Epithelial cell of umbilical artery (primary cell): ENCODE measurements around the gene STK4. TPM values are rescaled to one million over a fixed set of nuclear protein-coding genes. Genes with fewer than 3 reads are reported as not detected.

ENCODE experiments used
- total RNA-seq: library from RNA; depleted of rRNA; stranded (reverse); fragments of >200 nt; gene quantifications from 2 replicates; pipeline ENCODE4 v1.2.3, GENCODE V29; 2014

Gene STK4
- total RNA-seq = 24.0 and 34.8 TPM in 2 replicates

DNA sequence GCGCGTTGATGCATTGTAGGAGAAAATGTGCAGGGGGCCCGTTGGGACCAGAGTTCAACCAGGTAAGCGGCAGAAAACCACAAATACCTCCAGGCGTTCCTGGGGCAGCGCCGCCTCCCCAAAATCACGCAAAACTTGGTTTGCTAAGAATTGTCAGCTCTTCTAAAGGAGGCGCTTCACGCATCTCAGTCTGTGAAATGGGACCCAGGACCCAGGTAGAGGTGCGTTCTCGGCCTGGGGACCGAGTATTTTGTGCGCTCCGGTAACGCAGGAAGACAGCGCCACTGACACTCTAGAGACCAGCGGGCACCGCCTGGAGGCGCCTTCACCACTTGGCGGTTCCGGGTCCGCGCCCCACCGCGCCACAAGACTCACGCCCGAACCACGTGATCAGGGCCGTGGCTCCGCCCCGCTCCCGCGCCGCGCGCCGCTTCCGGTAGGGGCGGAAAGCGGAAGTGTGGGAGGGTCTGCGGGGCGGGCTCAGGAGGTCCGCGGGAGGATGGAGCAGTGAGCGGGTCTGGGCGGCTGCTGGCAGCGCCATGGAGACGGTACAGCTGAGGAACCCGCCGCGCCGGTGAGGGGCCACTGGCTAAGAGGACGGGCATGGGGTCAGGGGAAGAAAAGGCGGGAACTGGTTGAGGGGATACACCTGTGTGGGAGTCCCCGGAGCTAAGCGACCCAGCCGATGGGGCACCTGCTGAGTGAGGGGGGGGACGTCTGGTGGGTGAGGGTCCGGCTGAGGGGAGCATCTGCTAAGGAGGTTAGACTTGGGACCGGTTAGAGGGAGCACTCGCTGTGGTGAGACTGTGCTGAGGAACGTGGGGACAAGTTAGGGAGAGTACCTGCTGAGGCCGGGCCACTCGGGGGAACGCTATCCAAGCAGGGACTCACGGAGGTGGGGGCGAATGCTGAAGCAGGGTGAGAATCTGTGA lies at the start of gene STK4:
Gene STK4, plus strand, starts transcription at position 483 of the 932 bp plus-strand sequence. Its CDS starts 57 bp downstream, at position 540.

DNA sequence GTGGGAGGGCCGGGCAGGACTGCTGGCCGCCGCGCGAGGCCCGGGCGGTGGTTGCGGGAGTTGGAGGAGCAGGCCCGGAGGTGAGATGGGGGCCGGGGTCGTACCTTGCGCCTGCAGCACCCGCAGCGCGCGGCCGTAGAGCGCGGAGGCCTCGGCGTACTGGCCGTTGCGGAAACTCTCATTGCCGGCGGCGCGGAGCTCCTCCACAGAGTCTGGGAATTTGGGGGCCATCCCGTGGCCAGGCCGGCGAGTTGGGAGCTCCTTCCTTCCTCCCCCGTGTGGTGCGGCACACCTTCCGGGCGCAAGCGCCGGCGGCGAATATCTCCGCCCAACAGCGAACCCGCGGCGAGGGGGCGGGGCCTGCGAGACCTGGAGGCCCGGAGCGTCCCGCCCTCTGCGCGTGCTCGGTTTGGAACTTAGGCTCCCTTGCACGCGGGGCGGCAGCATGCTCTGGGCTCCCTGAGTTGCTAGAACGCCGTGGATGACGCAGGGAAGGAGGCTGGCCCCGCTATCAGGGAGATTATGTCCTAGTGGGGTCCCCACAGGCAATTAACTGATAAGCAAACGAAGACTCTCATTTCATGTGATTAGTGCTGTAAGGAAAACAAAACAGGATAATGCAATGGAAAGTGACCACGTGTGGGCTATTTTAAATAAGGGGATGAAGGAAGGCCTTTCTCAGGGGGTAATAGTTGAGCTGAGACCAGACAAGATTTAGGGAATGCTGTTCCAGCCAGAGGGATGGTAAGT lies 6.0 kb upstream of the STK4 start, which contains the start of gene TOMM34:
Gene TOMM34, minus strand, starts transcription at position 295 of the 750 bp plus-strand sequence. Its CDS starts 64 bp downstream, at position 231.

DNA sequence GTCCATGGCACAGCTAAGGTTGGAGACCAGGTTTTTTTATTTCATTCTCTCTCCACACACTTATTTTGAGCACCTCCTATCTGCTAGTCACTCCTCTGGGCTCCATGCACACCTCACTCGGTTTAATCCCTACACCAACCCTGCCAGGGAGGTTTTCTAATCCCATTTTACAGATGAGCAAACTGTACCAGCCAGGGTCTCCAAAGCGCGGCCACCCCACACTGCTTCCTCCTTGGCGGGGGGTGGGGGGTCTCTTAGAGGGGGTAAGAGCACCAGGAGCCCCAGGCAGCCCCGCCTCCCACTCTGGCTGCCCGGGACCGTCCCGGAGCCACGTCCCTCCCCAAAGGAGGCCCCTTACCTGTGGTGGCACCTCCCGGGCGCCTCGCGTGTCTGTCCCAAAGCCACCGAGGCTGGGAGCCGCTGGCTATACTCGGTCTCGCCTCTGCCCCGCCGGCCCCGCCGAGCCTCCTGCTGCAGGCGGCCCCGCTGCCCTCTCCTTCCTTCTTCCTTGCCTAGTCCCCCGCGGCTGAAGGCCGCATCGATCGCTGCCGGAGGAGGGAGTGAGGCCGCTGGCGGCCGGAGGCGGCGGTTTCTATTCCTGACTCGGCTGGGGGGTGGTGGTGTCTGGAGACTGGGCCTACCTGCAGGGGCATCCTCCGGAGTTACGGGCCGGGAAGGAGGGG lies 134.4 kb downstream of the STK4 start, which contains the start of gene KCNS1:
Gene KCNS1, minus strand, starts transcription at position 565 of the 683 bp plus-strand sequence. CDS start 1,891 bp downstream, outside the sequence.

DNA sequence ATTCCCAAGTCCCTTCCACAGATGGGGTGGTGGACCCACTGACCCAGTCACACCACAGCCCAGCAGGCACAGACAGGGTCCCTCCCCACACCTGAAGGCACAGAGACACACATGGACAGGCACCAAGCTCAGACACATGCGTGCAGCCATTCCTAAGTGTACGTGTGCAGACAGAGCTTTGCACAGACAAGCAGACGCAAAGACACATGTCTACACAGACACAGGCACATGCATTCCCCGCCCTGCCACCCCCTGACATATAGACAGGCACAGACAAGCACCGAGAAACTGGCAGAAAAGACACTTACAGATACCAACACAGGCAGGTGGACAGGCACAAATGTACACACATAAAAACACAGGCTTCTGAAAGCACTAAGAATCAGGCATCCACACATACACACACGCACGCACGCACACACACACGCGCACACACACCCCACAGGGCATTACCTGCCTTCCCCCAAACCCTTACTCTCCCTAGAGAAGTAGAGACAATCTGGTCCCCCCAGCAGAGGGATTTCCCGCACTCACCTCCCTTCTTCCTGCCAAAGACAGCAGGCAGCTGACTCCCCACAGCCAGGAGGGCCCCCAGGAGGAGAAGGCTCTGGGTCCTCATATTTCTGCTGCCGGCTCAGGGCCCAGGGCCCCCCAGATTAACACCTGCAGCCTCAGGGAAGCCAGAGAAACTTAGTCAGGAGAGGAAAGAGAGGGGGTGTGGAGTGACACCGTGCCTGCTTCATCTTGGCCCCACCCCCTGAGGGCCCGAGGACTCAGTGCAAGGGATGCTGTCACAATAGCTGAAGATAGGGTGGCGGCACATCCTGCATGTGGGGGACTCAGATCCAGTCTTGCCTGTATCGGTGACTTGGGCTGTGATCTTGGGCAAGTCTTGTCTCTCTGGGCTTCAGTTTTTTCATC lies 148.4 kb downstream of the STK4 start, which contains the start of gene WFDC5:
Gene WFDC5, minus strand, starts transcription at position 710 of the 921 bp plus-strand sequence. Its CDS starts 91 bp downstream, at position 619.

DNA sequence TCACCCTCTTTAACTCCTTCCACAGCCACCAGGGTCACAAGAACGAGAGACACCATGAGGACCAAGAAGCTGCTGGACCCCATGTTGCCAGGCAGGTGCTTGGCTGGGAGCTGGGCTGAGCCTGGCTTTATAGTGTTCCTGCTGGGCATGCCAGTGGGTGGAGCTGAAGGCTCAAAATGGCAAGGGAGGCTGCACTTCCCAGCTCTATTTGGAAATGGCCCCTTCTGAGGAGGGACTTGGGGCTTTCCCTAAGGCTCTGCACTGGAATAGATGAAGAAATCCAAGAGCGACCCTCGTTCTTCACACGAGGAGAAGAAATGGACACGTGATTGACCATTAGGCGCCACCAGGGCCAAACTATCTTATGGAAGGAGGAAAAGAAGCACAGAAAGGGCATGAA lies 158.1 kb downstream of the STK4 start, which contains the start of gene WFDC12:
Gene WFDC12, minus strand, starts transcription at position 101 of the 400 bp plus-strand sequence. Its CDS starts 18 bp downstream, at position 83.

Other genes with a start within 250 kb of the STK4 start
- gene KCNK15, start 220.6 kb upstream of the STK4 start, total RNA-seq = under 0.01 TPM in 1 of 2 replicates, not detected in the other
- not detected in 2 replicates for gene RIMS4, start 156.0 kb upstream of the STK4 start, total RNA-seq
- 125 and 134 TPM in 2 replicates for gene YWHAB, start 80.8 kb upstream of the STK4 start, total RNA-seq
- gene PABPC1L, start 56.5 kb upstream of the STK4 start, total RNA-seq = 2.6 and 2.9 TPM in 2 replicates
- gene TOMM34, start 6.1 kb upstream of the STK4 start, total RNA-seq = 21.4 and 26.3 TPM in 2 replicates
- 0.61 and 0.65 TPM in 2 replicates for gene KCNS1, start 134.6 kb downstream of the STK4 start, total RNA-seq
- gene WFDC5, start 148.7 kb downstream of the STK4 start, total RNA-seq = not detected in 2 replicates
- gene WFDC12, start 158.0 kb downstream of the STK4 start, total RNA-seq = not detected in 2 replicates
- gene PI3, start 208.4 kb downstream of the STK4 start, total RNA-seq = not detected in 2 replicates
- not detected in 2 replicates for gene SEMG1, start 240.5 kb downstream of the STK4 start, total RNA-seq